Ovary (tissue), 9 donors: ENCODE data around the gene SURF1. TPM values are rescaled to one million over a fixed set of nuclear protein-coding genes. Genes with fewer than 3 reads are reported as not detected.

Source experiments
- DNase-seq, 5 donors: peaks; one replicate each; pipeline ENCODE4 v3.0.0-alpha.2; 2019 to 2020
- H3K27ac ChIP-seq, 2 donors: fragments of 200-600 bp; one replicate each; pipeline versions ENCODE4 v1.5.1 to v1.8.0; 2019 to 2022
- H3K27me3 ChIP-seq: fragments of 200-600 bp; one replicate; pipeline ENCODE4 v1.8.0; 2022
- H3K36me3 ChIP-seq: fragments of 200-600 bp; sonication (generic); one replicate; pipeline ENCODE4 v1.5.1; 2019
- H3K4me1 ChIP-seq: one replicate; pipeline ENCODE4 v1.8.1; 2013; ENCODE audit warnings: mild to moderate bottlenecking, moderate library complexity; ENCODE audit not compliant: insufficient read depth
- H3K4me3 ChIP-seq: fragments of 200-600 bp; sonication (generic); one replicate; pipeline ENCODE4 v1.5.1; 2017
- H3K9me3 ChIP-seq, 2 donors: fragments of 200-600 bp in 1 of 2; sonication (generic) in 1 of 2; one replicate each; pipeline versions ENCODE4 v1.5.1 to v1.8.1; 2013 to 2019; ENCODE audit warnings: mild to moderate bottlenecking in 1 of 2, moderate library complexity in 1 of 2
- CTCF ChIP-seq, 3 donors: fragments of 450-650 bp in 2 of 3; fragments of 200-600 bp in 1 of 3; IDR thresholded peaks; one replicate each; pipeline versions ENCODE4 v1.5.1 to v1.8.0; 2016 to 2022; ENCODE audit warnings: antibody characterized with exemption in 3 of 3, mild to moderate bottlenecking in 1 of 3
- EP300 ChIP-seq: sonication (generic); formaldehyde crosslinking; IDR thresholded peaks from one replicate; pipeline ENCODE4 v1.6.1; 2017; ENCODE audit warnings: antibody characterized with exemption
- POLR2A ChIP-seq: fragments of 450-650 bp; IDR thresholded peaks from one replicate; pipeline ENCODE4 v1.6.1; 2017; ENCODE audit warnings: antibody characterized with exemption, mild to moderate bottlenecking, moderate library complexity
- WGBS, 3 donors: extraction: QIAGEN DNeasy Blood & Tissue Kit in 1 of 3; methylation state at CpG; one replicate each; pipeline versions ENCODE4 v1.1.5 to v1.1.7; 2013 to 2017; 5-methylcytosine and 5-hydroxymethylcytosine counted together
- intact Hi-C, 4 donors: fragments of 100-400 bp; cut with DNase I; formaldehyde crosslinking; loops; one replicate each; pipeline versions ENCODE4 v1.11.0 to v1.15.1; 2022 to 2023
- polyA plus RNA-seq, 2 donors: library from polyadenylated mRNA; stranded (reverse); fragments of 200-250 nt in 1 of 2; fragments of 350-450 nt in 1 of 2; fragmentation: Illumina TruSeq in 1 of 2; extraction: RNeasy Lipid Tissue Mini Kit (QIAGEN cat#74804) in 1 of 2; gene quantifications; one replicate each; pipeline ENCODE4 v1.2.3, GENCODE V29; 2013 to 2014
- total RNA-seq, 7 donors: library from RNA; depleted of rRNA in 2 of 7; stranded (reverse); fragments of >200 nt in 2 of 7; fragmentation: NEBNext Ultra II Directional in 3 of 7; extraction: Animal tissue kit (Norgen Biotek cat#: 25700) in 3 of 7; gene quantifications; one replicate each; pipeline versions ENCODE4 v1.1.0 to v1.2.4, GENCODE V29; 2016 to 2023
- donor health status: DM: no; HTN: no; CAD: no; lungs with moderate emphysema.
- donor health status: DM: no; HTN: no; CAD: no.
- donor health status: Bipolar disorder and iron deficiency.
- donor health status: DM: yes; HTN: yes; CAD: no.
- donor health status: DM: no; HTN: no; CAD: no.
- donor health status: DM: yes; HTN: yes; CAD: no.

SURF1 gene
- total and polyA plus RNA-seq, 9 donors: 23.5 to 51.3 (median 35.6) TPM

GRCh38 chr9:133345596-133345995 lies 10.7 kb downstream of the SURF1 start:
- Histone ChIP-seq H3K27me3 (no peaks in the 10 kb centered on the region), H3K4me1 (peaks cover 5% of the 10 kb centered on the region), H3K27ac (no peak overlapping the region), H3K9me3 (no peaks in the 10 kb centered on the region), H3K36me3 (no peaks in the 10 kb centered on the region), H3K4me3 (no peak overlapping the region)
- intact Hi-C loops: no loop called here
- no peak for DNase-seq
- TF ChIP-seq EP300: no peak
- TF ChIP-seq POLR2A: no peak
- TF ChIP-seq CTCF (IDR thresholded peaks at IDR 0.05): no peak
- WGBS, 3 donors: 85 to 89% (median 88%) methylated on average over 6 of the region's 6 CpGs

GRCh38 chr9:133344979-133345378 lies 11.3 kb downstream of the SURF1 start:
- no peak overlapping the region for H3K27ac ChIP-seq
- intact Hi-C loops: no loop called here
- H3K9me3 ChIP-seq: no peaks in the 10 kb centered on the region
- TF ChIP-seq EP300 (no peak), CTCF (IDR thresholded peaks at IDR 0.05) (no peak)
- no peaks in the 10 kb centered on the region for H3K36me3 ChIP-seq
- DNase-seq: no peak
- H3K27me3 ChIP-seq: no peaks in the 10 kb centered on the region
- no peak overlapping the region for H3K4me3 ChIP-seq
- peaks cover 5% of the 10 kb centered on the region for H3K4me1 ChIP-seq
- WGBS, 3 donors: 90 to 93% (median 92%) methylated on average over 12 of the region's 12 CpGs

- Histone ChIP-seq H3K36me3 (no peaks in the 10 kb centered on the region), H3K4me1 (peaks cover 5% of the 10 kb centered on the region), H3K27ac (no peak overlapping the region), H3K4me3 (no peak overlapping the region), H3K9me3 (no peaks in the 10 kb centered on the region), H3K27me3 (no peaks in the 10 kb centered on the region)
- 91 to 93% (median 92%) methylated on average over 19 of the region's 19 CpGs for whole genome bisulfite sequencing, 3 donors
- TF ChIP-seq EP300 (no peak), CTCF (IDR thresholded peaks at IDR 0.05) (no peak), POLR2A (no peak)
- intact Hi-C loops: no loop called here
- DNase-seq: no peak
These were observed 12.2 kb downstream of the SURF1 start for GRCh38 chr9:133344071-133344470.

GRCh38 chr9:133342570-133342969 lies 13.7 kb downstream of the SURF1 start:
- Histone ChIP-seq H3K27ac (no peak overlapping the region), H3K4me3 (no peak overlapping the region), H3K36me3 (no peaks in the 10 kb centered on the region), H3K27me3 (no peaks in the 10 kb centered on the region), H3K4me1 (peaks cover 5% of the 10 kb centered on the region), H3K9me3 (no peaks in the 10 kb centered on the region)
- DNase-seq: no peak
- 78 to 84% (median 83%) methylated on average over 9 to 11 of the region's 11 CpGs for WGBS, 3 donors
- no peak for TF ChIP-seq CTCF (IDR thresholded peaks at IDR 0.05)
- TF ChIP-seq EP300: no peak
- TF ChIP-seq POLR2A: no peak
- intact Hi-C loops: no loop called here

GRCh38 chr9:133342069-133342406 lies 14.2 kb downstream of the SURF1 start:
- Histone ChIP-seq H3K27me3 (no peaks in the 10 kb centered on the region), H3K4me3 (no peak overlapping the region), H3K4me1 (peaks cover 5% of the 10 kb centered on the region), H3K27ac (no peak overlapping the region), H3K9me3 (no peaks in the 10 kb centered on the region), H3K36me3 (no peaks in the 10 kb centered on the region)
- TF ChIP-seq POLR2A (no peak), CTCF (IDR thresholded peaks at IDR 0.05) (no peak), EP300 (no peak)
- no peak for DNase-seq
- intact Hi-C loops: no loop called here
- 78 to 81% (median 79%) methylated on average over 12 of the region's 12 CpGs for WGBS, 3 donors
